ENCODE results near the gene N4BP2L2.

GRCh38 chr13:32413284-32413683 is 125.3 kb downstream of the N4BP2L2 start:
- TF ChIP-seq POLR2A (IDR thresholded peaks at IDR 0.05; ENCODE audit: low read depth, low read length): no peak
- TF ChIP-seq CTCF (conservative IDR thresholded peaks at IDR 0.05; ENCODE audit: low read depth, low read length): no peak
- TF ChIP-seq FOS (IDR thresholded peaks at IDR 0.05; ENCODE audit: low read depth, low read length): no peak
- TF ChIP-seq USF2 (IDR thresholded peaks at IDR 0.05; ENCODE audit: low read depth, low read length): no peak
- no peak for TF ChIP-seq RAD21 (IDR thresholded peaks at IDR 0.05; ENCODE audit: low read length)

Data from IMR-90 (cell line).